Measurements from ENCODE around the gene PNMA6E.
"Not testable (repeated sequence)": the region's sequence is repeated elsewhere in the genome, so short reads cannot be mapped to it uniquely, and the experiment has no call there.

Gene PNMA6E

GRCh38 chrX:153407736-153408135, 6.6 kb upstream of the PNMA6E start:
- DNase-seq, result no peak

DNA sequence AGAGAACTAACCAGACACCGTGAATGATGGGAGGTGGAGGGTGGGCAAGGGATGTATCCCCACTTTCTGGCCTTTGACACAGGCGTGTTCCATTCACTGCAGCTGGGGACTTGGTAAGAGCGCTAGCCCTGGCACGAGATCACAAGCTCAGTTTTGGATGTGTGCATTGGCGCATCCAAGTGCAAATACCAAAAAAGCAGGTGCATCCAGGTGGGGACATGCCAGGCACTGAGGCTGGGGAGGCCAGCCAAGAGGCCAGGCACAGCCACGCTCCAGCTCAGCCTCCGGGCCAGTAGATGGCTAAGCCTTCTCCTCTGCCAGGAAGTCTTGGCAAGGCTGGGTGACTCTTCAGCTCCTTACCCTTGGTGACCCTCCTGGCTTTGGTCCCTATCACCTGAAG, 5.8 kb upstream of the PNMA6E start:
- DNase-seq, result no peak

- DNase-seq, result no peak
Measured at GRCh38 chrX:153406011-153406410, 4.9 kb upstream of the PNMA6E start.

DNA sequence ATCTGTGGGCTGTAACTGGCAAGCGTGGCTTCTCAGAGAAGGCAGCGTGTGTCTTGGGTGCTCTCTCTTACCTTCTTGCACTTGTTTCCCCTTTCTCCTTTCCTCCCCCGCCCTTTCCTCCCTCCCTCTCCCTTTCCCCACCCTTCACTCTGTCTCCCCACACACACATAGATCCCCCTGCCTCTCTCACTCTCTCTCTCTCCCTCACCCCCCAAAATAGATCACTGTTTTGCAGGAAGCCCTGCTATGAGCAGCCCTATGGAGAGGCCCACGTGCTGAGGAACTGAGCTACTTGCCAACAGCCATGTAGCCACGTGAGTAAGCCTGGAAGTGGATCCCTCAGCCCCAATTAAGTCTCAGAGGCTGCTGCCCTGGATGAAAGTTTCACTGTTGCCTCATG, 4.3 kb upstream of the PNMA6E start:
- DNase-seq, result no peak

DNA sequence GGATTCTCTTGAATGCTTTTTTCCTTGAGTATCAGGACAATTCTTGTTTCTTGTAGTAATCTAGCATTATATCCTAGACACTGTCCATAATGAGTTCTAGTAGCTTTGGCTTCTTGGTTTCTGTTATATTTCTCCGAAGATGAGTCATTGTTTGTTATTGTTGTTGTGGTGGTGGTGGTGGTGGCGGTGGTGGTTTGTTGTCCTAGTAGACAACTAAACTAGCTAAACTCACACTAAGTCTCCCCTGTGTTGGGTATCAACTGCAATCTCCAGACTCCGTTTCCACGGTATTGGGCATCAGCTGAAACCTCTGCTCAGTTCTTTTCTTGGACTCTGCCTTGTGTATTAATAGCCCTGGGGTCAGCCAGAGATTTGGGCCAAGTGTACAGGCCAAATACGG, 3.2 kb upstream of the PNMA6E start:
- not testable (repeated sequence) for DNase-seq

GRCh38 chrX:153400146-153401132, 711 bp downstream of the PNMA6E start:
- no peak for DNase-seq

DNA sequence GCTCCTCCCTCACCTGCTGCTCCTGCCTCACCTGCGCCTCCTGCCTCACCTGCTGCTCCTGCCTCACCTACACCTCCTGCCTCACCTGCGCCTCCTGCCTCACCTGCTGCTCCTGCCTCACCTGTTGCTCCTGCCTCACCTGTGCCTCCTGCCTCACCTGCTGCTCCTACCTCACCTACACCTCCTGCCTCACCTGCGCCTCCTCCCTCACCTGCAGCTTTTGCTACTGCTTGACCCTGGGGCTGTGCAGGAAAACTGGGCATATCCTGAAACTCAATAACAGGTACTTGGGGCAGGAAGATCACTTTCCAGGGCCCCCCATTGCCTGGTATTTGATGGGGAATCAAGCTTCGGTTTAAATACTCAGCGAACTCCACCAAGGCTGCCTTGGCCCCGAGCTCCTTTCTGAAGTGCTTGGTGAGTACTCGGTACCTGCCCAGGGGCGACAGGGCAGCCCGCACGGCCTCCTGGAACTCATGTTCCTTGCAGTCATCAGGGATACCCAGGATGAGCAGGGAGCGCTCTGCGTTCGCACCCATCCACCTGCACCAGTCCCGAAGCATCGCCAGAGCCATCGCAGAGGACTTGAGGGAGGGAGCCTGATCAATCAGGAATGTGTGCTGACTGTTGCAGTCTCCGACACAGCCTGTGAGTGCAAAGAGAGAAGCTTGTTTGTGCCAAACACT, 2.7 kb downstream of the PNMA6E start:
- DNase-seq, result no peak

GRCh38 chrX:153397256-153397960, 3.7 kb downstream of the PNMA6E start:
- DNase-seq, result peak; percentile 35

- no peak for DNase-seq
Measured at GRCh38 chrX:153396320-153397195, 4.6 kb downstream of the PNMA6E start.

DNA sequence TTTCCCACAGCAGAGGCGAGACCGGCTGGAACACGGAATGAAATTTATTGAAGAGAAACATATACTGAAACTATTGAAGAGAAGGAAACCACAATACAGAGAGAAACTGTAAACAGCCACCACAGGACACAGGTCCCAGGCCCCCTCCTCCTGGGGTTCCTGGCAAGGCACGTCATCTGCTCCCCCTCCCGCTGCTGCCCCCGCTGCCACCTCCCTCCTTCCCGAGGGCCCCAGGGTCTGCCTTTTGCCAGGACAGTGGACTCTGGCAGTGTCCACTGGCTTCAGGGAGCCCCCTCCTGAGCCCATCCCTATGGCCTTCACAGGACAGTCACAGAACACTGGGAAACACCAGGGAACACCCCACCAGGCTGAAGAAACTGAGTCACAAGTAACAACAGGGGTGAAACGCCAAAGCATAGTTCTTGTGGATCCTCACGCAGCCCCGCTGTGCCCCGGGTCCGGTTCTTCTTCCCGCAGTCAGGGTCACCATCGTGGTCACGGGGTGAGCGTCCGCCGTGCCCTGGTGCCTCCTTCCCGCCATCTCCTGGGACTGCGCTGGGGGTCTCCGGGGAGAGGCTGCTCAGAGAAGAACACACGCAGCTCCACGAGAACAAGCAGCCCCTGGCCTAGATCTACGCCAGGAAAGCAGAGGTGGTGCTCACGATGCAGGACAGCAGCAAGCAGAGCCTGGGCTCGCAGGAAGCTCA, 5.4 kb downstream of the PNMA6E start:
- no peak for DNase-seq

DNA sequence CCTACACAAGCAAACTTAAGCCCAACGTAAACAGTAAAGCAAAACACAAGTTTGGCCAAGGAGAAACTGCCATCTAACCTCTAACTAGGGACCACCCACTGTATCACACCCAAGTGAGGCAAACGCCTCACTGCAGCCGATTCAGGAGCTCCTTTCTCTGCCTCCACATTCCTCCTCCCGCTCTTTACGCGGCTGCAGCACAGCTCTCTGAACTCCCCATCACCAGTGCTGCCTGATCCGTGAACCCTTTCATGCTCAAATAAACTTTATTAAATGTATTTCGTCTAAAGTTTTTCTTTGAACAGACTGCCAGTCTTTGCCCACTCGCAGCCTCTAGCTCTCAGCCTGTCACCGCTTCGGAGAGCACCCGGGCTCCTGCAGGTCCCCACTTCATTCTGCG, 6.5 kb downstream of the PNMA6E start:
- no peak for DNase-seq

DNA sequence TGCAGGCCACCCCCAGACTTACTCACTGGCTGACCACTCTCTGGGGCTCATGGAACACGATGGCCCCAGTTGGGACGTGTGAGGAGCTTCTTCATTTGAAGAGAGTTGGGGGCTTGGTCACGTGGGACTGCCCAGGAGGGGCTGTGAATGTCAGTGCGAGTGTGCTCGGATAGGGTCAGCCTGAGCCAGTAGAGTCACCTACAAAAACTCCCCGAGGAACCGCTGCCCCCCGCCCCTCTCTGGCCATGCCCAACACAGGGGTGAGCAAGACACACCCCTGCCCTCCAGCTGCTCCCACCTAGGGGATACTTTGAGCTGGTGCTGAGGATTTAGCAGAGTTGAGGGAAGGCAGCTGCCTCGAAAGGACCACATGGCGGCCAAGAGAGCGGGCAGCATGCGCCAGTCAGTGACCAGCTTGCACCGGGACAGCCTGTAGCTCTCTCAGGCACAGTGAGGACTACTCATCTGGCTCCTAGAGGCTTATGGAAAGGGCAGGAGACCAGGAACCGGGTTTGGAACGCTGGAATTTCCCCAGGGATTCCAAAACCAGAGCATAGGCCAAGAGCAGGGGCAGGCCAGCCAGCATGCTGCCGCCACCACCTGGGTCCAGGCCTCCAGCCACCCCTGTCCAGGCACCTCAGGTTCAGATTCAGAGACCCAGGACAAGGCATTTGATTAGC, 8.4 kb downstream of the PNMA6E start:
- DNase-seq, result no peak

DNA sequence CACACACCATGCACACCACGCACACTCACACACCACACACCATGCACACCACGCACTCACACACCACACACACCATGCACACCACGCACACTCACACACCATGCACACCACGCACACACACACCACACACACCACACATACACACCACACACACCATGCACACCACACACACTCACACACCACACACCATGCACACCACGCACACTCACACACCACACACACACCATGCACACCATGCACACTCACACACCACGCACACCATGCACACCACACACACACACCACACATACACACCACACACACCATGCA, 11.7 kb downstream of the PNMA6E start:
- not testable (repeated sequence) for DNase-seq

GRCh38 chrX:153388722-153389459, 12.3 kb downstream of the PNMA6E start:
- no peak for DNase-seq

DNA sequence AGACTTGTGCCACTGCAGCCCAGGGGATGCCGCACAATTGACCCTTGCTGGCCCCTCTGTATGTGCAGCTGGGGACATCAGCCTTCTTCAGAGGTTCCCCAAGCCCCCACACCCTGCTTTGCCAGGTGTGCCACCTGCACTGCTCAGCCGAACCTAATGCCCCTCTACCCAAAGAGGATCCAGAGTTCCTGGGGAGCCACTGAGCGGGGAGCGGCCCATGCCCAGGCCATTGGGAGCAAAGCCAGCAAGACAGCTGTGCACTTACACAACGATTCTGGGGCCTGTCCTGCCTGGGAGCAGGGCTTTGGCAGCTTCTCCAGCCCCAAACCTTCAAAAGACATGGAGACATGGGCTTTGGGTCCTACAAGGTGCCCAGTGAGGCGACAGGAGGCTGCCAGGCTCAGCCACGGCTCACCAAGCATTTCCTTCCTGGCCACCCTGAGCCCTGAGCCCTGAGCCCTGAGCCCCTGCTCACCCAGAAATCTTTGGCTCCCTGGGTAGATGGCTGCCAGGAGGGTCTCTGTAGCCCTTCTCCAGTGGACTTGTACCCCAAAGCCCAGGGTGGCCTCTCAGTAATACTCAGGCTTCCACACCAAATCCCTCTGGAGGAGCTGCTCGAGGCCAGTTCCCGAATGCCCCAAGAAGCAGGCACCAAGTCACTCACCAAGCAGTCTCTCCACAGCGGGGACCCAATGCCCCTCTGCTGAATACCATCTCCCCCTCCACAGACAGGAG, 13.0 kb downstream of the PNMA6E start:
- DNase-seq, result no peak

- no peak for DNase-seq
Measured at GRCh38 chrX:153387345-153387744, 13.8 kb downstream of the PNMA6E start.

- no peak for DNase-seq
Measured at GRCh38 chrX:153386097-153386496, 15.1 kb downstream of the PNMA6E start.

DNA sequence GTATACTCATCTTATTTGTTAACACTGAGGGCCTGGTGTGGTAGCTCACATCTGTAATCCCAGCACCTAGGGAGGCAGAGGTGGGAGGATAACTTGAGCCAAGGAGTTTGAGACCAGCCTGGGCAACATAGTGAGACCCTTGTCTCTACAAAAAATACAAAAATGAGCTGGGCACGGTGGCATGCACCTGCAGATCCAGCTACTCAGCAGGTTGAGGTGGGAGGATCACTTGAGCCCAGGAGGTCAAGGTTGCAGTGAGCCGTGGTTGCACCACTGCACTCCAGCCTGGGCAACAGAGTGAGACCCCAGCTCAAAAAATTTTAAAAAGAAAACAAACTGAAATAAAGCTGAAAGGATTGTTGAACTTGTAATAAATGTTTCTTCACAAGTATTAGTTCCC, 16.2 kb downstream of the PNMA6E start:
- not testable (repeated sequence) for DNase-seq

- DNase-seq, result no peak
Measured at GRCh38 chrX:153384390-153384789, 16.8 kb downstream of the PNMA6E start.
